ENCODE data around the gene KRTAP5-1. TPM values are rescaled to one million over a fixed set of nuclear protein-coding genes. Genes with fewer than 3 reads are reported as not detected.
"Not testable (repeated sequence)": the region's sequence is repeated elsewhere in the genome, so short reads cannot be mapped to it uniquely, and the experiment has no call there.

KRTAP5-1 gene, protein sequence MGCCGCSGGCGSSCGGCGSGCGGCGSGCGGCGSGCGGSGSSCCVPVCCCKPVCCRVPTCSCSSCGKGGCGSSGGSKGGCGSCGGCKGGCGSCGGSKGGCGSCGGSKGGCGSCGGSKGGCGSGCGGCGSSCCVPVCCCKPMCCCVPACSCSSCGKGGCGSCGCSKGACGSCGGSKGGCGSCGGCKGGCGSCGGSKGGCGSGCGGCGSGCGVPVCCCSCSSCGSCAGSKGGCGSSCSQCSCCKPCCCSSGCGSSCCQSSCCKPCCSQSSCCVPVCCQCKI
- not detected in 2 replicates for total RNA-seq (2014; rRNA removed; shearing (Covaris generic))
- not detected in 2 replicates for polyA plus RNA-seq (2015; cell fraction: cytosol; rRNA removed)
- polyA plus RNA-seq (2015; cell fraction: nucleus; rRNA removed): not detected in 2 replicates

DNA sequence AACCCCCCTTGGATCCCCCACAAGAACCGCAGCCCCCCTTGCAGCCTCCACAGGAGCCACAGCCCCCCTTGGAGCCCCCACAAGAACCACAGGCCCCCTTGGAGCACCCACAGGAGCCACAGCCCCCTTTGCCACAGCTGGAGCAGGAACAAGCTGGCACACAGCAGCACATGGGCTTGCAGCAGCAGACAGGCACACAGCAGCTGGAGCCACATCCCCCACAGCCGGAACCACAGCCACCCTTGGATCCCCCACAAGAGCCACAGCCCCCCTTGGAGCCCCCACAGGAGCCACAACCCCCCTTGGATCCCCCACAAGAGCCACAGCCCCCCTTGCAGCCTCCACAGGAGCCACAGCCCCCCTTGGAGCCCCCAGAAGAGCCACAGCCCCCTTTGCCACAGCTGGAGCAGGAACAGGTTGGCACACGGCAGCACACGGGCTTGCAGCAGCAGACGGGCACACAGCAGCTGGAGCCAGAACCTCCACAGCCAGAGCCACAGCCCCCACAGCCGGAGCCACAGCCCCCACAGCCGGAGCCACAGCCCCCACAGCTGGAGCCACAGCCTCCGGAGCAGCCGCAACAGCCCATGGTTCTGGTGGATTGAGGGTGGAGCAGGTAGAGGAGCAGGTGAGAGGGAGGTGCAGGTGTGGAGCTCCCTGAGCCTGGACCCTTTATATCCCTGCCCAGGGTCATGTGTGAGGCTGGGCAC, at the start of gene KRTAP5-1:
TSS of gene KRTAP5-1 (minus strand) at position 623 of the 710 bp plus-strand sequence. CDS start at position 589, 34 bp downstream.
- DNase-seq (ENCODE audit: low read depth): not testable (repeated sequence)

DNA sequence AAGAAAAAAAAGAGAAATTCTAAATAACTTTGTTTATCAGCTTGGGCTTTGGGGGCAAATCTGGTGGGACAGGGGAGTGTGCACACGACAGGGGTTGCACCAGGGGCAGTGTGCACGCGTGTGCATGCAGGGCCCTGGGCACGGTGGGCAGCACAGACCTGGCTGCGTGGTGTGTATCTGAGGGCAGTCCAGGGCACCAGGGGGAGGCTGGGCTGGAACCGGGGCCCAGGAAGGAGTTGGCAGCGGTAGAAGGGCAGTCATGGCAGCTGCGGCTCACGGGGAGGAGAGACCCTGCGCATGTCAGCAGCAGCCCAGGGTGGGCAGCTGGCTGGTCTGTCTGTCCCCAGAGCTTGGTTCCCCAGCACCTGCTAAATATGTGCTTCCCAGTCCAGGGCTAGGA, 48.8 kb upstream of the KRTAP5-1 start:
- DNase-seq (ENCODE audit: low read depth): no peak

DNA sequence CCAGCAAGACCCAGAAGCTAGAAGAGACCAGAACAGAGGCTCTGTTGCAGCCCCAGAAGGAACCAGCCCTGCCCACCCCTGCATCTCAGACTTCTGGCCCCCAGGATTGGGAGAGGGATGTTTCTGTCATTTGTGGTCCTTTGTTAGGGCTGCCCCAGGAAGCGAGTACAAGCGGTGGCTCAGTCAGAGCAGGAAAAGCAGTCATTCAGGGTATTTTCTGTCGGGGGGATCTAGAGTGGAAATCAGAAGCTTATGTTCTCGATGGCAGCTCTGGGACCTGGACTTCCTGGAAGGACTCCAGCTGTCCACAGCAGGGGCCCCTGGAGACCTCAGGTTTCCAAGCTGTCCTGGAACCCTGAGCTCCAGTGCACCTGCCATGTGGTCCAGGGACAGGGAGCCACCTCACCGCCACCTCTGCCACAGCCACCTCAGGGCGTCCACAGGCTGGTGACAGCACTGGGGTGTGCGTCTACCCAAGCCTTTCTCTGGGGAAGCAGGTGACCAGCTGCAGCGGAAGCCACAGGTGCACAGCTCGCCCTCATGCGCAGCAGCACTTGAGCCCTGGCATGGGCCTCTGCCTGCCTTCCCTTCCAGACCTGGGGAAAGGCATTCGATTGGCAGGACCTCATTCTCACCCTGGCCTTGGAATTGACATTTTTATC, 47.1 kb upstream of the KRTAP5-1 start:
- no peak for DNase-seq (ENCODE audit: low read depth)

DNA sequence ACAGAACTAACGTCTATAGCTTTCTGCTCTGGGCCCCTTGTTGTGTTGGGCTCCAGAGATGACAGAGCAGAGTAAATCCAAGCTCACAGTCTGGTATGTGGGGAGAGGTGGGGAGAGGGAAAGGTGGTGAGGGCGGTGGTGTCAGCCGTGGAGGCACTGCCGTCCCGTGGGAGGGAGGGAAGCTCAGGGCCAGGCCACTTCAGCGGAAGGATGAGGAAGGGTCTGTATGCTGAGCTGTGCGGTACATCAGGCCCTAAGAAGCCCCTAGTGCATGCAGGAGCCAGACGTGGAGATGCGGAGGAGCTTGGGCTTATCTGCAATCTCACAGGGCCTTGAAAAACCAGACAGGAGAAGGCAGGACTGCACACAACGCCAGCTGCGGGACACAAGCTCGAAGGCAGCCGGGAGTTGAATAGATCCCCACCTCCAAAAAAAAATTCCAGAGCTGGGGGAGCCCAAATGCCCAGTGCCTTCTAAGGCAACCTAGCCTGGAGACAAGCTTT, 46.0 kb upstream of the KRTAP5-1 start:
- DNase-seq (ENCODE audit: low read depth): no peak

DNA sequence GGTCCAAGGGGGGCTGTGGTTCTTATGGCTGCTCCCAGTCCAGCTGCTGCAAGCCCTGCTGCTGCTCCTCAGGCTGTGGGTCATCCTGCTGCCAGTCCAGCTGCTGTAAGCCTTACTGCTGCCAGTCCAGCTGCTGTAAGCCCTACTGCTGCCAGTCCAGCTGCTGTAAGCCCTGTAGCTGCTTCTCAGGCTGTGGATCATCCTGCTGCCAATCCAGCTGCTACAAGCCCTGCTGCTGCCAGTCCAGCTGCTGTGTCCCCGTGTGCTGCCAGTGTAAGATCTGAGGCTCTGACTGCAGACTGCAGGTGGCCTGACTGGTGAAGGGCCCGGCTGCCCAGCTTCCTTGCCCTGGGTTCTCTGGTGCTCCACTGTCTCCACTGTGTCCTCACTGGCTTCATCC, 45.2 kb upstream of the KRTAP5-1 start:
- DNase-seq (ENCODE audit: low read depth): no peak

DNA sequence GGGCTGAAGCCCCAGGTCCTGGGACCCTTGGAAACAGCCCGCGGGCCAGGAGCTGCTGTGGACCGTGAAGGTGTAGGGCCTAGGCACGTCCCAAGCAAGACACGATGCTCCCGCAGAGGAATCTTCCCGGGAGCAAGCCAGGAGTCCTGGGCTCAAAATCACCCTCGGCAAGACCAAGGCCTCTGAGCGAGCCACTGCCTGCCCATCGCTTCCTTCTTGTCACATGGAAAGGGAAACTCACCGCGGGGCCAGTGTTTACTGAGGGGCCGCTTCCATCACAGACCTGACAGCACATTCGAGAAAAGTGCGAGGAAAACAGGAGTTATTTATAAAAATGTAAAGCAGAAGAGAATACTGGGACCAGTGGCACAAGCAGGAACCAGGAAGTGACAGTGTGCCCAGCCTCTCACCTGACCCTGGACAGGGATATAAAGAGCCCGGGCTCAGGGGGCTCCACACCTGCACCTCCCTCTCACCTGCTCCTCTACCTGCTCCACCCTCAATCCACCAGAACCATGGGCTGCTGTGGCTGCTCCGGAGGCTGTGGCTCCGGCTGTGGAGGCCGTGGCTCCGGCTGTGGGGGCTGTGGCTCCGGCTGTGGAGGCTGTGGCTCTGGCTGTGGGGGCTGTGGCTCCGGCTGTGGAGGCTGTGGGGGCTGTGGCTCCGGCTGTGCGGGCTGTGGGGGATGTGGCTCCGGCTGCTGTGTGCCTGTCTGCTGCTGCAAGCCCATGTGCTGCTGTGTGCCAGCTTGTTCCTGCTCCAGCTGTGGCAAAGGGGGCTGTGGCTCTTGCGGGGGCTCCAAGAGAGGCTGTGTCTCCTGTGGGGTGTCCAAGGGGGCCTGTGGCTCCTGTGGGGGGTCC, 44.5 kb upstream of the KRTAP5-1 start, which contains the start of gene KRTAP5-5:
TSS of gene KRTAP5-5 (plus strand) at position 450 of the 860 bp plus-strand sequence. CDS start at position 516, 66 bp downstream.
- no peak for DNase-seq (ENCODE audit: low read depth)

DNA sequence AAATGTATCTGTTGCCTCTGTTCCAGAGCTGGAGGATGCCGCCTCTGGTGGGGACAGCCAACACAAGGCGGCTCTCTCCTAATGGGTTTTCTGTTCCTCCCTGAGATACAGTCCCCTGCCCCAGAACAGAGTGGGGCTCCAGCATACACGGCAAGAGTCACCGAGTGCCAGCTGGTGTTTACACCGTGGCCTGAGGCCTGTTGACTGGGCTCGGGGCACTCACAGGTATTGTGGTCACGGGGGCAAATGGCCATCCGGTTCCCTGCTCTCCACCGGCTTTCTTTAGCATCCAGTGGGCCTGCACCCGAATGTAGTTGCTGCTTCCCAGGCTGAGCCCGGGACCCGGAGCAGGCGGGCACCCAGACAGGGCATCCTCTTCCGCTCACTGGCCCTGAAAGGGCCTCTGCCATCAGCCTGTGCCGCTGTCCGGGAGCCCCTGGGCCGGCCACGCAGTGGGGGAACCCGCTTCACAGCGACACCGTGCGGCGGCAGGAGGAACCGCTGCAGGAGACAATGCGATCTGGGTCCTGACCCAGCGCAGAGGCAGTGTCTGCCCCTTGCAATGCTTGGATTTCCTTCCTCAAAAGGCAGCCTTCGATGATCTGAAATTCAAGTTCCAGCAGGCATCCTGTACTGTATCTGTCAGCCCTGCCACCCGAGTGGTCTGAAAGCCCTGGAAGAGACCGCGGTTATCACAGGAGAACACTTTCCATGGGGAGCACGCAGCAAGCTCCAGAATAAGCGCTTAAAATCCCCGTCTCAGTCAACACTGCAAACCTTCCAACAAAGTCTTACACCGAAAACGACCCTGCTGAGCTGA, 43.6 kb upstream of the KRTAP5-1 start:
- DNase-seq (ENCODE audit: low read depth): no peak

DNA sequence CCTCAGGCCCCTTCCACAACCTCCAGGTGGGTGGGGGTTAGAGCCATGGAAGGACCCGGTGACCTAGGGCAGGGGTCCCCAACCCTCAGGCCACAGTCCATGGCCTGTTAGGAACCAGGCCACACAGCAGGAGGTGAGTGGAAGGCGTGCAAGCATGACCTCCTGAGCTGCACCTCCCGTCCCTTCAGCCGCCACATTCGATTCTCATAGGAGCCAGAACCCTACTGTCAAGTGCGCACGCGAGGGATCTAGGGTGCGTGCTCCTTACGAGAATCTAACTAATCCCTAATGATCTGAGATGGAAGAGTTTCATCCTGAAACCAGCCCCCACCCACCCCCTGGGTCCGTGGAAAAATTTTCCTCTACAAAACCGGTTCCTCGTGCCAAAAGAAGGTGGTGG, 40.5 kb upstream of the KRTAP5-1 start:
- no peak for DNase-seq (ENCODE audit: low read depth)

DNA sequence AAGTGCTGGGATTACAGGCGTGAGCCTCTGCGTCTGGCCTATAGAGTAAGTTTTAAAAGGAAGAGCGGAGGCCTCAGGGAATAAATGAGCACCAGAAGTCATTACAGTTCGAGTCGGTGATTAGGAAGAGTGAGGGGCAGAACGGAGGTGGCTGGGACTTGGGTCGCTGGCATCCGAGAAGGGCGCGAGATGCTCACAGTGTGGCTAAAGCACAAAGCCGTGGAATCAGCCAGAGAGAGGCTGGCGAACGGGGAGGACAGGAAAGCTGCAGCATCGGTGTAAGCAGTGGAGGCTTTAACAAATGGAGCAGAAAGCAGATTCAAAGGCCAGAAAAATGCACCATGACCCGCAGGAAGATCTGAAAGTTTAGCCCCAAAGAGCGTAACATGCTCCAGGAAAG, 39.5 kb upstream of the KRTAP5-1 start:
- no peak for DNase-seq (ENCODE audit: low read depth)

DNA sequence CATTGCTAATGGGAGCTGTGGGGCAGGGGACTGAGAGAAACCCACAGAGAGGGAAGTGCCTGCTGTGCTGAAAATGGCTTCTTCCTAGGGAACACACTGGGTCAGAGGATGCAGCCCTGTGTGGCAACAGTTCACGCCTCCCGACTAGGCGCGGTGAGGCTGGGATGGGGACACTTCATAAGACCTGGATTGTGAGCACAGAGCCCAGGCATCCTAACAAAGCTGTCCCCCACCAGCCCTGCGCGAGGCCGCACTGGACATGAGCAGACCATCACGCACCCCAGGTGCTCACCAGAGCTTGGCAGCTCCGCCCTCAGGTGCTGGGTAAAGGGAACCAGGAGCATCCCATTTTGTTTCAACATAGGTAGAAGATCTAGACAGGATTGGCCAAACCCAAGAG, 38.6 kb upstream of the KRTAP5-1 start:
- DNase-seq (ENCODE audit: low read depth): no peak

DNA sequence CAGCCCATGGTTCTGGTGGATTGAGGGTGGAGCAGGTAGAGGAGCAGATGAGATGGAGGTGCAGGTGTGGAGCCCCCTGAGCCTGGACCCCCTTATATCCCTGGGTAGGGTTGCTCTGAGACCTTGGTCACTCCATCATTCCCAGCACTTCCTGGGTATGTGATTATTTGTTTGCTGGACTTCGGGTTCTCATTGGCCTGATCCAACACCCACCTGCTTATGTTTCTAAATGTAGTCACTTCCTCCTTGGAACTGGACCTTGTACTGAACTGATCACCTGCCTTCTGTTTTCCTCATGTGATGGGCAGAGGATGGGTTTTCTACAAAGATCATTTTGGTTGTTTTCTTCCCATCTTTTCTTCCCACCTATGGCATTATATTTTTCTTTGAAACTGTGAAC, 37.0 kb upstream of the KRTAP5-1 start, which contains the start of gene KRTAP5-4:
TSS of gene KRTAP5-4 (minus strand) at position 53 of the 400 bp plus-strand sequence. CDS start at position 8, 45 bp downstream.
- DNase-seq (ENCODE audit: low read depth): no peak

DNA sequence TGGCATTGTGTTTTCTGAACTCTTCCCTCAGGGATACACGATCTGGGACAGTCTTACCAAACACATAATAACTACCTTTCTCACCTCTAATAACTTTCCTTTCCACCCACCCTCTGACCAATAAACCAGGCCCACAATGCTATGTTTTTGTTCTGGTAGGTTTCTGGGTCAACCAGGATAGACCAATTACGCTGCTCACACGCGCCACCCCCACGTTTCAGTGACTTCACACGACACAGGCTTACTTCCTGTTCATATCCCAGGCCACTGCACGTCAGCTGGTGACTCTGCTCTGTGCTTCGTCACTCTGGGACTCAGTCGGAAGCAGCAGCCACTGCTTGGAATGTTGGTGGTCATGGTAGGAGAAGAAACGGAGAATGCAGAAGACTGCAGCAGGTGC, 34.4 kb upstream of the KRTAP5-1 start:
- DNase-seq (ENCODE audit: low read depth): peak; percentile 53

DNA sequence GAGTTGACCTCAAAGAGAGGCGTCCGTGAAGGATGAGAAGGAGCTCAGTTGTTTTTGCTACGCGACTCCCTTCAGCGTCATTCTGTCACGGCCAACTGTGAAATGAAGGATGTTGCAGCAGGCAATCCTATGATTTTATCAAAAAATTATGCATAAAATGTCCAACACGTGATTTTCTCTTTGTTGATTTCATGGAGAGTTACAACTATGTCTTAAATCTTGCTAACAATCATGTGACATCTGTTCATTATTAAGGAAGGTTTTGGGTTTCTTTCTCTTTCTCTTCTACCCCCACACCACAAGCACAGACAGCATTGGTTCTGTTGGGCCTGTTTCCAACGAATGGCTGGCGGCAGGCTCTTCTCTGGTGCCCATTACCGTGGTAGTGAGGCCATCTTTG, 33.1 kb upstream of the KRTAP5-1 start:
- DNase-seq (ENCODE audit: low read depth): no peak

DNA sequence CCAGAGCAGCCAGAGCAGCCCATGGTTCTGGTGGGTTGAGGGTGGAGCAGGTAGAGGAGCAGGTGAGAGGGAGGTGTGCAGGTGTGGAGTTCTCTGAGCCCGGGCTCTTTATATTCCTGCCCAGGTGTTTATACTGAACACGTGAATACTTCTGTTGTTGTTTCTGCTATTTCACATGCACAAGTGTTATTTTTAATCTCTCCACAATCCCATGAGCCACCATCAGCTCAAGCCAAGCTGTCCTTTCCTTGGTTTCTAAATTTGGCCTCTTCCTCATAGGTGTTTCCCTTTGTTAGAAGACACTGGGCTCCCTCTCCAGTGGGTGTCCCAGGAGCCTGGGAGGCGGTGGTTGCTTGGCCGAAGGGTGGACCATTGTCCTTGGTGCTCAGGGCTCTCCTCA, 23.3 kb upstream of the KRTAP5-1 start, which contains the start of gene KRTAP5-3:
TSS of gene KRTAP5-3 (minus strand) at position 101 of the 400 bp plus-strand sequence. CDS start at position 23, 78 bp downstream.
- no peak for DNase-seq (ENCODE audit: low read depth)

DNA sequence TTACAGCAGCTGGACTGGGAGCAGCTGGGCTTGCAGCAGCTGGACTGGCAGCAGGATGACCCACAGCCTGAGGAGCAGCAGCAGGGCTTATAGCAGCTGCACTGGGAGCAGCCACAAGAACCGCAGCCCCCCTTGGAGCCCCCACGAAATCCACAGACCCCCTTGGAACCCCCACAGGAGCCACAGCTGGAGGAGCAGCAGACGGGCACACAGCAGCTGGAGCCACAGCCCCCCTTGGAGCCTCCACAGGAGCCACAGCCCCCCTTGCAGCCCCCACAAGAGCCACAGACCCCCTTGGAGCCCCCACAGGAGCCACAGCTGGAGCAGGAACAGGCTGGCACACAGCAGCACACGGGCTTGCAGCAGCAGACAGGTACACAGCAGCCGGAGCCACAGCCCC, 22.8 kb upstream of the KRTAP5-1 start:
- DNase-seq (ENCODE audit: low read depth): not testable (repeated sequence)

DNA sequence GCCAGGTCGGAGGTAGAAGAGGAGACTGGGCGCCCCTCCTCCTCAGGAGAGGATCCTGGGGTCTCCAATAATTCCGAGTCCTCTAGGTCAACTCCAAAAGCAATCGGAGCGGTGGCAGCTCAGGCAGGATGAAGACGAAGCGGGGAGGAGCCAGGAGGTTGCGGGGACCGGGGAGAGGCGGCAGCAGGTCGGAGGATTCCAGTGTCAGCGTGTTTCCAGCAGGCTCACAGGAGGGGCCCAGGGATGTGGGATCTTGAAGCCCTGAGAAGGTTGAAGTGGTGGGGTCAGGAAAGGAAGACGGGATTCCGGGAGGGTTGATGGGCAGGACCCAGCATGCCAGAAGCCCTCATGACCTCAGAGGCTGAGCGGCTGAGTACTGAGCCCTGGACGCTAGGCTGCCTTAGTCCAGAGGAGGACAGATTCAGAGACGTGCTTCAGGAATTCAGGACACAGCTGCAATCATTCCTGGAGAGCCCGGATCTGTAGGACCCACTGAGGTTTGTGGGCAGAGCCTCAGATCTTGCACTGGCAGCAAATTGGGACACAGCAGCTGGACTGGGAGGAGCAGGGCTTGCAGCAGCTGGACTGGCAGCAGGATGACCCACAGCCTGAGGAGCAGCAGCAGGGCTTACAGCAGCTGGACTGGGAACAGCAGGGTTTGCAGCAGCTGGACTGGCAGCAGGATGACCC, 22.2 kb upstream of the KRTAP5-1 start:
- DNase-seq (ENCODE audit: low read depth): not testable (repeated sequence)

DNA sequence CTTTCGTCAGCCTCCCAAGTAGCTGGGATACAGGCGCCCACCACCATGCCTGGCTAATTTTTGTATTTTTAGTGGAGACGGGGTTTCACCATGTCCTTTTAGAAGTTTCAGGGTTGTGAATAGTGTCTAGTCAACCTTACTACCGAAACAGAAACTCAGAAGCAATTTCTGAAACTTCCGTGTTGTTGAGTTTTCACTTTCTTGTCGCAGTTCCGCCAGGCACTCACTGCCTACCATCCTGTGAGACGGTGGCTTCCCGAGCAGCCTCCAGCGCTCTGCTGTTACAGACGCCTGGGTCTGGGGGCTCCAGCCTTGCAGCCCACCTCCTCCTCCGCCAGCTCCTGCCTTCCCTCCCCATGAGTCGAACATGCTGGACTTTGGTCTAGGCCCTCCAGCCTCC, 20.8 kb upstream of the KRTAP5-1 start:
- DNase-seq (ENCODE audit: low read depth): not testable (repeated sequence)

DNA sequence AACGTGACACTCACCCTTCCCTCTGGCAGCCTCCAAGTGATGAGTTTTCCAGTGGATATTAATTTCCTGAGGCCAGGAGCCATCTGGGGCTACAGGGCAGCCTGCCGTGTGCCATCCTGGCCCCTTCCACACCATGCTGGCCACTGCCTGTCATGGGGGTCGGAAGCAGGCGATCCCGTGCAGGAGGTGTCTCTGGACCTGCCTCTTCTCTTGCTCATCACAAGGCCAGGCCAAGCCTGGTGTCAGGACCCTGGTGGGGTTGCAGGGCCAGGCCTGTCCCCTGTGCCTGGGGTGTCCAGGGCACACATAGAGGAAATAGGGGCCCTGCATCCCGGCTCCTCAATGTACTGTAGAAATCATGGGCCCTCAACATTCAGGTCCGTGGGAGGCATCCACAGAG, 19.6 kb upstream of the KRTAP5-1 start:
- no peak for DNase-seq (ENCODE audit: low read depth)

DNA sequence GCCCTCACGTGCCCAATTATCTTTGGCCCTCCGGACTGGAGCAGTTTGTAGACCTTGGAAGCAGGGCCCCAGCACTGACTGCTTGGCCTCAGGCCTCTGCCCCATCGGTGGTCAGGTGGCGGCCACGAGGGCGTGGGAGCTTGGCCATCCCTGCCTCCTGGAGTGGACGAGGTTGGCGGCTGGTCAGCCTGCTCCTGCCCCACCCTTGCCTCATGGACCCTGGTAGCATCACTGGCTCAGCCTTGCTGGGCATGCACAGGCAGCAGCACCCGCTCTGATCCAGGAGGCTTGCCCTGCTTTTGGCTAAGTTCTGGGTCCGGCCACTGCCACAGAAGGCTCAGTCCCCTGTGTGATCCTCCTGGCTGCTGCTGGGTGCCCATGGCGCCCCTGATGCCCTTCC, 19.1 kb upstream of the KRTAP5-1 start:
- no peak for DNase-seq (ENCODE audit: low read depth)

All from HT1080 (cell line).